Ectodermal cell (in vitro differentiated cells): Measurements from ENCODE around the gene TNIK.
"Not testable (repeated sequence)": the region's sequence is repeated elsewhere in the genome, so short reads cannot be mapped to it uniquely, and the experiment has no call there.

Experiments
- H3K27ac ChIP-seq: 2 replicates; pipeline ENCODE4 v1.7.0; 2013; ENCODE audit warnings: mild to moderate bottlenecking, low read depth, low read length; ENCODE audit not compliant: insufficient read depth, poor library complexity, severe bottlenecking
- H3K27me3 ChIP-seq: 2 replicates; pipeline ENCODE4 v1.7.0; 2013; ENCODE audit warnings: mild to moderate bottlenecking, low read length; ENCODE audit not compliant: insufficient read depth, control insufficient read depth, poor library complexity, severe bottlenecking
- H3K36me3 ChIP-seq: one replicate; pipeline ENCODE4 v1.7.0; 2013; ENCODE audit warnings: low read length; ENCODE audit not compliant: control insufficient read depth, insufficient read depth
- H3K4me1 ChIP-seq: one replicate; pipeline ENCODE4 v1.7.0; 2013; ENCODE audit warnings: low read length; ENCODE audit not compliant: control insufficient read depth, insufficient read depth
- H3K4me3 ChIP-seq: 2 replicates; pipeline ENCODE4 v1.7.0; 2013; ENCODE audit warnings: low read depth, low read length, control low read depth; ENCODE audit not compliant: insufficient read depth
- H3K9me3 ChIP-seq: 2 replicates; pipeline ENCODE4 v1.7.0; 2013; ENCODE audit warnings: mild to moderate bottlenecking, low read length, moderate library complexity; ENCODE audit not compliant: control insufficient read depth
- WGBS, 2 experiments: methylation state at CpG; one replicate each; pipeline ENCODE4 v1.1.7; 2013; ENCODE audit warnings: missing lambda C conversion rate in 2 of 2; 5-methylcytosine and 5-hydroxymethylcytosine counted together

The TNIK gene

DNA sequence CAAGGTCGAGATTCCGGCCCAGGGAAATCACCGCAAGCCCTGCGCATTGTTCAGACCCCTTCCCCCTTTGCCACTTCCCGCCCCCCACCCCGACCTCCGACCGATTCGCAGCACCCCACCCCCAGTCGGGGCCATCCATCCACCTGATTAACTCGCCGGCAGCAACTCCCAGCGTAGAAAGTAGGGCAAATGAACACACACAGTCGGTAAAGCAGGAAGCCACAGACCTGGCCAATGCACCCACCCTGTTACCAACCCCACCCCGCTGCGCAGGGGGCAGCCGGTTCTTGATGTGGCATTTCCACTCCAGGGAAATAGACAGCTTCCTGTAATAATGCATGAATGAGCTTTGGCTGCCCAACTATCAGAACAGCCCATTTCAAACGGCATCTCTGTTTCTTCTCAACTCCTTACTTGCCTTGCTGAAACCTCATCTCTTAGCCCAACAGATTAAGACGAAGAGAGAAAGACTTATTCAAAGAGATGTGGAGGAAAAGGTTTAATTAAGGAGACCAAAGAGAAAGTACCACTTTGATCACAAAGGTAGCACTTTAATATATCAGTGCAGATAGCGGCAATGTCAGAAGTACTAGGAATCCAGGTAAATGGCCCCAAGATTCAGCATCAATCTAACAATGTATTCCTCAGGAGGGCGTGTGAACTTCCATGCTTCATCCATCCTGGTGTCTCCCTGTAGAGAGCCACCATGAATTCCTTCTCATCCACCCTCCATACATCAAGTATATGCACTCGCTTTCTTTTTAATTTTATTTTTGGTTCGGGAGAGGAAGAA, 1.9 kb downstream of the TNIK start:
- WGBS, 2 experiments = 1% methylated on average over 18 to 23 of the region's 23 CpGs
- Histone ChIP-seq H3K36me3 (no peaks in the 10 kb centered on the region), H3K27ac (no peak overlapping the region), H3K4me3 (peak overlapping the region; percentile 67), H3K27me3 (peaks cover 46% of the 10 kb centered on the region), H3K9me3 (no peaks in the 10 kb centered on the region), H3K4me1 (peaks cover 20% of the 10 kb centered on the region)

DNA sequence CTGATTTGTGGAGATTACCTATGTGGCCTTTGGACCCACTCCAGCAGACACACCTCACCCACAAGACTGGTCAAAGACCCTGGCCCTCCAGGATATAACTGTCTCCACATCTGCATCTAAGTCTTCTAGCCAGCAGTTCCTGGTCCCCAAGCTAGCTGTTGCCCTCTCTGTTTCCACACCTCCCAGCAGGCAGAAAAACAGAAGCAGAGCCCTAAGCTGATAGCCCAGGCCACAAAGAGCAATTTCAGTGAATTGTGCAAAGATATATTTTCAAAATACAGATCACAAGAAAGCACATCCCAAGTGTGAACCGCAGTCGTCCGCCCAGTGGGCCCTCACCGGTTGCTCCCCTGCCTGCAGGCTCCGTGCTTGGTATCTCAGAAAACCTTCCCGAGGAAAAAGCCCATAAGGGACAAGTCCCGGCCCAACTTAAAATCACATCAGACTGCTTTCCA, 2.6 kb downstream of the TNIK start:
- Histone ChIP-seq H3K4me3 (peak overlapping the region; percentile 67), H3K4me1 (peaks cover 21% of the 10 kb centered on the region), H3K36me3 (no peaks in the 10 kb centered on the region), H3K9me3 (no peaks in the 10 kb centered on the region), H3K27ac (no peak overlapping the region), H3K27me3 (peaks cover 46% of the 10 kb centered on the region)
- WGBS, 2 experiments = 5 to 7% methylated on average over 7 of the region's 7 CpGs

DNA sequence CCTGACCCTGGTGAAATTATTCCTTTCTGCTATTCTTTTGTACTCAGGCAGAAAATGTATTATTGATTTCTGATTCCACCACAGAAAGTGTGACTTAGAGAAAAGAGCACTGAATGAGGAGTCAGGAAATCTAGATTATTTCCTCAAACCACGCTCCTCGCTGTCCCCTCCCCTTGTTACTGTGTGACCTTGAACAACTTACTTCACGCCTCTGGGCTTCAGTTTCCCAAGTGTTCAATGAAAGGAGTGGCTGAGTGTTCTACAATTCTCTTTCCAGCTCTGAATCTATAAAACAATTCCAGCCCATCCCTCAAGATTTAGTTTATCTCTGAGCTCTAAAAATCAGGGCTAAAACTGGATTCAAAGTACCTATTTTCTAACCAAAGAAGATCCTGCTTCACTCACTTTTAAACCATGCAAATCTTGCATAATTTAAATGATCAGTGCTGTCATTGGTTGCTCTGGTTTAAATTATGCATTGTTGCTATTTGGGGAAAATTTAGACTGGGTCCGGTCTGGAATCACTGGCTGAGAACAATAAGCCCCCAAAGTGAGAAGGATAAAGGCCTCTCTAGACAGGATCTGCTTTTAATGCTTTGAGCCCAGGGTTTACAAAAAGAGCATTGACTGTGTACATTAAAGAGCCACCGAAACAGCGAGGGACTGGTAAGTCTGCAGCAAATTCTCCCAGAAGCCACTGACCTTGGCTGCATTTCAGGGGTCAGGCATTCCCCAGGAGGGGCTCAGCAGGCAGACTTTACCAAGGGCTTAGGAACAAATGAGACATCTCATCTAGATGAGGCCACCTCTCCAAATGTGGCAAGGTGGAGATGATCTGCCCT, 3.2 kb downstream of the TNIK start:
- H3K4me1 ChIP-seq = peaks cover 21% of the 10 kb centered on the region
- H3K27ac ChIP-seq = no peak overlapping the region
- H3K9me3 ChIP-seq = no peaks in the 10 kb centered on the region
- peaks cover 44% of the 10 kb centered on the region for H3K27me3 ChIP-seq
- no peak overlapping the region for H3K4me3 ChIP-seq
- 55% methylated on average over 6 of the region's 6 CpGs for WGBS, 2 experiments
- H3K36me3 ChIP-seq = no peaks in the 10 kb centered on the region

DNA sequence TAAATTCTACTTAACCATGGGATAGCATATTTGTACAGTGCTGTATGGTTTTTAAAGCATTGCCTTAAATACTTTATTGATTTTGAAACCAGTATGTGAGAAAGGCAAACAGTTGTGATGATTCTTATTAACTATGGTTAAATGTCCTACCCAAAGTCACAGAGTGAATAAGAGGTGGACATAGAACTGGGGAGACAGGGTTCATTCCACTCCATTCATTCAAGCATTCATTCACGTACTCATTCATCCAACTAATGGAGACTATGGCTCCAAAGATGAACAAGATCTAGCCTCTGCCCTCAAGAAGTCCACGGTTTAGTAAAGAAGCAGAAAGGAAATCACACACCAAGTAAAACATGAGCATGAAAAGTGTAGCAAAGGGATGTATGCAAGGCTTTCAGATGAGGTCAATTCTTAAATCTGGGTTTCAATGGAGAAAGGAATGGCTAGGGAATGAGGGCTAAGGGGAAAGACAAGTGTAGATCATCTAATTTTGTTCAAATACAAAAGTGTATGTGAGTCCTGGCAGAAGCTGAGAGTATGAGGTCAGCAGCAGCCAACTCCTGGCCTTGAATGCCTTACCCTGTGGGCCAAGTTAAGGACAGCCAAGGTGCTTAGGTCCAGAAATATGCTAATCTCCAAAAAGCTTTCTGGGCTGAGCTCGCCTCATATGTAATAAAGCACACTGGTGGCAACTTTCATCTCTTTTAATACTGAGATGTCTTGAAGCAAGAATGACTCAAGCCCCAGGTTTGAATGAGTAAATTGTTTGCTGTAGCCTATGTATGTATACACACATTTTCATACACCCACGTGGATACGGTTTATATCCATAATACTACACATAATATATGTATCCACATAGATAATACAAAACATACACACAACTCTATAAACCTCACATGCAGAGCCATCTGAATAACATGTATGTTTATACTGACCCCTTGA, 4.3 kb downstream of the TNIK start:
- Histone ChIP-seq H3K36me3 (no peaks in the 10 kb centered on the region), H3K9me3 (no peaks in the 10 kb centered on the region), H3K27me3 (peaks cover 32% of the 10 kb centered on the region), H3K27ac (no peak overlapping the region), H3K4me3 (no peak overlapping the region), H3K4me1 (peaks cover 16% of the 10 kb centered on the region)
- WGBS, 2 experiments = 44 to 61% methylated on average over 5 of the region's 5 CpGs

DNA sequence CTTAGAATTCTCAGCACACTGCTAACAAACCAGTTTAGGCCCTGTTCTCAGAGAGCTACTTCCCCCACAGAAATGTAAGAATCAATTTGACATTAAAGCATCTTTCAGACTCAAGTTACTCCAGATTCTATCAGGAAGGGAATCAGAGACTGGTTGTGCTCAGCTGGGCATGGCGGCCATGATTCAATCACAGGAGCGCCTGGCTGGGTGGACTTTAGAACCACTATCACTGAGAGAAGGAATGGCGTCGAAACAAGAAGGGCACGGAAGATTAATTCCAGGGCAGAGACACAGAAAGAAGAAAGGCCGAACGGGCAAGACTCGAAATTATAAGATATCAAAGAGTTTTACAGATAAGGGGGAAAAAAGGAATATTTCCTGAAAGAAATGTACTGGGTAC, 6.2 kb downstream of the TNIK start:
- H3K9me3 ChIP-seq = no peaks in the 10 kb centered on the region
- peaks cover 15% of the 10 kb centered on the region for H3K27me3 ChIP-seq
- no peak overlapping the region for H3K4me3 ChIP-seq
- 85 to 88% methylated on average over 8 of the region's 8 CpGs for whole genome bisulfite sequencing, 2 experiments
- H3K4me1 ChIP-seq = peaks cover 16% of the 10 kb centered on the region
- no peaks in the 10 kb centered on the region for H3K36me3 ChIP-seq
- no peak overlapping the region for H3K27ac ChIP-seq

DNA sequence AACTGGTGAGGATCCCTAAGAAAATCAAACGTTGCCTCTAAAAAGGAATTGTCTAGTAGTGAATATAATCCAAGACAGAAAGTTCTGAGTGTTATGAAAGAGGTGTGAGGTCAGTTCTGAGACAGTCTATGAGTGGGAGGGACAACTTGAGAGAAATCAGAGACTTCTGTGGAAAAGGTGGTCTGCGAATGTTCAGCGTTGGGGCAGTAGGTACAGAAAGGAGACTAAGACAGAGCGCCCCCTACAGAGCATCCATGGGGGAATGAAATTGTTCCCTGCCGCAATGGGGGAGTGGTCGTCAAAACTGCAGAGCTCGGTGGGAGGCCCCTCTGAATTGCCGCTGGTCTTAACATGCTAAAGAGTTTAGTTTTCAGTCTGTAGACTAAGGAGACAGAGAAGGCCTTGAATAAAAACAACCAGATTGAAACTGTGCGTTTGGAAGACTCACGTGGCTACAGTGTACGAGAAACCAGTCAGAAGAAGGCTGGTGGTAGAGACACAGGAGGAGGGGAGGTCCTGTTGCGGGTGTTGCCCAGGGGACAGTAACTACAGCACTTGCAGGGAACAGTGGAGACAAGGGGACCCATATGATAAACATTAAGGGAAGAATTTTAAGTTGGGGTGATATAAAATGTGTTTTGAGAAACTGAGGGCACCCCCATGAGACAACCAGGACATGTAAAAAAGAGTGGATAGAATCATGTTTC, 6.9 kb downstream of the TNIK start:
- Histone ChIP-seq H3K36me3 (no peaks in the 10 kb centered on the region), H3K27me3 (peaks cover 8% of the 10 kb centered on the region), H3K27ac (peak overlapping the region; percentile 4), H3K4me3 (peak overlapping the region; percentile 16), H3K9me3 (no peaks in the 10 kb centered on the region), H3K4me1 (peaks cover 16% of the 10 kb centered on the region)
- WGBS, 2 experiments = 16 to 17% methylated on average over 12 of the region's 12 CpGs

DNA sequence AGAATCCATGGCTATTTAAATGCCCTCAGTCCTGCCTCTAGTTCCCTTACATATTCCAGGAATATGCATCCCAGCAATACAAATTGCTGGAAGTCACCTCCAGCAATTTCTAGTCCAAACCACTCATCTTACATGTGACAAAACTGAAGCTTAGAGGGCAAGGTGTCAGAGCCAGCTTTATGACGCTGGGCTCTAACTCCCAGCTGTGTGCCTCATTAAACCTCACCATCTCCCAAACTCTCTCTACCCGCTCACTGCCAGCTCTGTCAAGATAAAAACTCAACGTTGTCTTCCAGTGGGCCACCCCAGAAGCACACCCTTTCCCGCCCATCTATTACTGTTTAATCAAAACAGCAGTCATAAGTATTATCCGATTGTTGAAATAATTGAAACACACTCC, 7.9 kb downstream of the TNIK start:
- Histone ChIP-seq H3K4me1 (peaks cover 13% of the 10 kb centered on the region), H3K4me3 (no peak overlapping the region), H3K9me3 (no peaks in the 10 kb centered on the region), H3K27ac (no peak overlapping the region), H3K27me3 (no peaks in the 10 kb centered on the region), H3K36me3 (no peaks in the 10 kb centered on the region)
- 84 to 85% methylated on average over 5 of the region's 5 CpGs for WGBS, 2 experiments

DNA sequence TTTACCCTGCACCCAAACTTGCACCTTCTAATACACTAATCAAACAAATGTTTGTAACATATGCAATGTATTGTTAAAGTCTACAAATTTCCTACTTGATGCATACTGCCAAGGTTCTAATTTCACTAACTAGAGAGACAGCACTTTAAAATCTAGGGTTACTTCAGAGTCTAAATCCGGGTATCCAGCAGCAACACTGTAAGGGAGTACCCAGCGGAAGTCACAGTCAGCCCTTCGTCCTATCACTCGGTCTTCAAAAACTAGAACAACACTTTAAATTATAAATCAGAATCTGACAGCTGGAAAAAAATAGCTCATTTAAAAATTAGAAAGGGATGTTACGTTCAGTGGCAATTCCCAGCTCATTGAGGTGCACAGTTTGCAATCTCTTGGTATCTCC, 8.3 kb downstream of the TNIK start:
- Histone ChIP-seq H3K4me3 (no peak overlapping the region), H3K27me3 (no peaks in the 10 kb centered on the region), H3K36me3 (no peaks in the 10 kb centered on the region), H3K9me3 (no peaks in the 10 kb centered on the region), H3K4me1 (peaks cover 9% of the 10 kb centered on the region), H3K27ac (no peak overlapping the region)
- WGBS, 2 experiments = 92 to 93% methylated on average over 5 of the region's 5 CpGs

DNA sequence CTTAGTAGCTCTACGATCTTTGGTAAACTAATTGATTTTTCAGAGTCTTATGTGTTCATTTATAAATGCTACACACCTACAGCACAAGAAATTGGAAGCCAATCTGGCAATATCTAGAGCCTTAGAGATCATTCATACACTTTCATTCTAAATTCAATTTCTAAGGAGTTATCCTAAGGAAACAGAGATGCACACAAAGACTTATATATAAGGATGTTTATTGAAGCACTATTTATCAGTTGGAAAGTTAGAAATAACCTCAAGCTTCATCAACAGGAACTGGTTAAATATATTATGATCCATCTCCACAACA, 12.7 kb downstream of the TNIK start:
- H3K4me3 ChIP-seq, H3K4me1 ChIP-seq, H3K9me3 ChIP-seq, H3K27me3 ChIP-seq, H3K36me3 ChIP-seq, H3K27ac ChIP-seq: not testable (repeated sequence)
- WGBS, 2 experiments = 93 to 100% methylated on average over 1 of the region's 1 CpG
